ENCODE data around the gene MYCBP2. TPM values are rescaled to one million over a fixed set of nuclear protein-coding genes. Genes with fewer than 3 reads are reported as not detected.

Gene MYCBP2
- total and polyA plus RNA-seq, 3 donors from 2014 or later, result 69.8 to 195 (median 188) TPM

- Histone ChIP-seq H3K27me3 (no peaks in the 10 kb centered on the region), H3K4me3 (no peak overlapping the region), H3K4me1 (no peaks in the 10 kb centered on the region), H3K36me3 (ENCODE audit: low read depth, missing control alignments) (no peaks in the 10 kb centered on the region), H3K27ac (no peak overlapping the region), H3K9me3 (no peaks in the 10 kb centered on the region)
- 88 to 91% methylated on average over 1 of the region's 1 CpG for WGBS, 2 donors
- TF ChIP-seq CTCF (IDR thresholded peaks at IDR 0.05), result no peak
- TF ChIP-seq POLR2A (IDR thresholded peaks at IDR 0.05), result no peak
- intact Hi-C loops (cut with DNase I; ENCODE audit: low total_unique reads), result no loop called here
- no peak for DNase-seq
Measured at GRCh38 chr13:77285098-77285497, 41.8 kb downstream of the MYCBP2 start.

GRCh38 chr13:77274126-77274525 is 52.8 kb downstream of the MYCBP2 start:
- Histone ChIP-seq H3K4me3 (no peak overlapping the region), H3K4me1 (no peaks in the 10 kb centered on the region), H3K9me3 (no peaks in the 10 kb centered on the region), H3K36me3 (ENCODE audit: low read depth, missing control alignments) (no peaks in the 10 kb centered on the region), H3K27me3 (no peaks in the 10 kb centered on the region), H3K27ac (no peak overlapping the region)
- WGBS, 2 donors, result 100% methylated on average over 1 of the region's 1 CpG
- DNase-seq, result no peak
- intact Hi-C loops (cut with DNase I; ENCODE audit: low total_unique reads), result no loop called here
- no peak for TF ChIP-seq CTCF (IDR thresholded peaks at IDR 0.05)
- no peak for TF ChIP-seq POLR2A (IDR thresholded peaks at IDR 0.05)

GRCh38 chr13:77269141-77269540 is 57.8 kb downstream of the MYCBP2 start:
- Histone ChIP-seq H3K4me1 (no peaks in the 10 kb centered on the region), H3K27ac (no peak overlapping the region), H3K4me3 (no peak overlapping the region), H3K9me3 (no peaks in the 10 kb centered on the region), H3K27me3 (no peaks in the 10 kb centered on the region), H3K36me3 (ENCODE audit: low read depth, missing control alignments) (no peaks in the 10 kb centered on the region)
- WGBS, 2 donors, result 91 to 100% methylated on average over 1 of the region's 1 CpG
- no peak for DNase-seq
- TF ChIP-seq CTCF (IDR thresholded peaks at IDR 0.05) (no peak), POLR2A (IDR thresholded peaks at IDR 0.05) (no peak)
- intact Hi-C loops (cut with DNase I; ENCODE audit: low total_unique reads), result no loop called here

- Histone ChIP-seq H3K4me3 (no peak overlapping the region), H3K27me3 (no peaks in the 10 kb centered on the region), H3K4me1 (no peaks in the 10 kb centered on the region), H3K9me3 (no peaks in the 10 kb centered on the region), H3K27ac (no peak overlapping the region), H3K36me3 (ENCODE audit: low read depth, missing control alignments) (no peaks in the 10 kb centered on the region)
- intact Hi-C loops (cut with DNase I; ENCODE audit: low total_unique reads), result no loop called here
- no peak for DNase-seq
- 78 to 82% methylated on average over 2 of the region's 2 CpGs for WGBS, 2 donors
- TF ChIP-seq CTCF (IDR thresholded peaks at IDR 0.05) (no peak), POLR2A (IDR thresholded peaks at IDR 0.05) (no peak)
Measured at GRCh38 chr13:77267362-77267761, 59.5 kb downstream of the MYCBP2 start.

GRCh38 chr13:77265336-77265735 is 61.6 kb downstream of the MYCBP2 start:
- Histone ChIP-seq H3K27me3 (no peaks in the 10 kb centered on the region), H3K4me3 (no peak overlapping the region), H3K36me3 (ENCODE audit: low read depth, missing control alignments) (no peaks in the 10 kb centered on the region), H3K9me3 (no peaks in the 10 kb centered on the region), H3K4me1 (no peaks in the 10 kb centered on the region), H3K27ac (no peak overlapping the region)
- TF ChIP-seq CTCF (IDR thresholded peaks at IDR 0.05) (no peak), POLR2A (IDR thresholded peaks at IDR 0.05) (no peak)
- intact Hi-C loops (cut with DNase I; ENCODE audit: low total_unique reads), result no loop called here
- 91 to 93% methylated on average over 5 of the region's 5 CpGs for WGBS, 2 donors
- no peak for DNase-seq
